Measurements from ENCODE around the gene VAMP5.
"Not testable (repeated sequence)": the region's sequence is repeated elsewhere in the genome, so short reads cannot be mapped to it uniquely, and the experiment has no call there.

VAMP5 gene

DNA sequence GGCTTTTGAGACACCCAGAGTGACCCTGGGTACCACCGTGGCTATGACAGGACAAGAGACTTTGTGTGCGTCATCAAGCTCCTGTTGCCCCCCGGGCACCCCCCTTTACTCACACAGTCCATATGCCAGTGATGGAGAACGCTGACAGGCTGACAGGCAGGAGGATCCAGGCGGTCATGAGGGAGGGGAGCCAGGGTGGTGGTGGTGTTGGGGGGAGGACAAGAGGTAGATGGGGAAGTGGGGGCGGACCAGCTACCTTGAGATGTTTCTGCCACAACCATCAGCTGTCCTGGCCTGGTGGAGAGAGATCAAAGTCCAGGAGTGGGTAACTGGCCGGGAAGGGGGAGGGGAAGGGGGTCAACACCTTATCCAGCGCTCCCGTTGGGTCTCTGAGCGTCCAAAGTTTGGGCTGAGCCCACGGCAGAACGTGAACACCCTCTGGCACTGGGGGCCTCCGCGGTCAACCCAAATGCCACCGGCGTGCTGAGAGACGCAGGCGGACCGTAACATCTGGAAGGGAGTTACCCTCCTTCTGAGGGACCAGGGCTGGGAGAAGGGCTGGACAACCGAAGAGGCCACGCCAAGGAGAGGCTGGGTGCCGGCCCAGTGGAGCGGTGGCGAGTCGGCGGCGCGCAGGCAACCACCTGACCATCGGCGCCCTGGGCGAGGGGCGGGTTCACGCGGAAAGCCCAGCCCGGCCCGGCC lies 17.7 kb downstream of the VAMP5 start:
- DNase-seq = no peak

DNA sequence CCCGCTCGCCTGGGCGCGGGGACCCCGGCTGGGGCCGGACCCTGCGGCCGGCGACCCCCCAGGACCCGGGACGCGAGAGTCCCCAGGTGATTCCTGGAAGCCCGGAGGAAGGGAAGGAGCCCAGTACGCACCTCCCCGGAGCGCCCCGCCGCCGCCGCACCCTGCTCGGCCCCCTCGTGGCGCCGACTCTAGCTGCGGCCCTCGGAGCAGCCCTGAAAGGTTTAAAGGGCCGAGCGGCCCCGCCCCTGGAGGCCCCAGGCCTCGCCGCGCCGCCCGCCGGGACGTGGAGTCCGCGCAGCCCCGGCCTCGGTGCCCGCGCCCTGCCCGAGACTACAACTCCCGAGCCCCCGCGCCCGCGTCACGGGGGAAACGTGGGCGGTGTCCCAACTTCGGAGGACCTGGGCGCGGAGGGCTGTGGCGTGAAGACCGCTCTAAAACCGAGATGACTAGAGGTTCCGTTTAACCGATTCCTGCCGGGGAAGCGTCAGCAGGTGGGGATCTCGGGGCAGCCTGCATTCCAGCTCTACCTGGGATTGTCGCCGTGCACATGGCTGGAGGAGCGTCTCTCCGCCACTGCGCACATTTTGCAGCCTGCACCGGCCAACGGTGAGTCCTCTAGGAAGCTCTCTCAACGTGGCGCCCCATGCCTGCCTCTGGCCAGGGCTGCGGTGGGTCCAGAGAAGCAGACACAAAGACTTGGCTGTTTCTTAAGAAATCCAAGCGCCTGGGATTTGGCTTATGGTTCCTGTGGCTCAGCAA lies 18.4 kb downstream of the VAMP5 start, which contains the start of gene TMEM150A:
TMEM150A (minus strand) TSS at position 223 of the 759 bp plus-strand sequence. CDS start 750 bp downstream, outside the sequence.
- peak; percentile 86 to 91 for DNase-seq

DNA sequence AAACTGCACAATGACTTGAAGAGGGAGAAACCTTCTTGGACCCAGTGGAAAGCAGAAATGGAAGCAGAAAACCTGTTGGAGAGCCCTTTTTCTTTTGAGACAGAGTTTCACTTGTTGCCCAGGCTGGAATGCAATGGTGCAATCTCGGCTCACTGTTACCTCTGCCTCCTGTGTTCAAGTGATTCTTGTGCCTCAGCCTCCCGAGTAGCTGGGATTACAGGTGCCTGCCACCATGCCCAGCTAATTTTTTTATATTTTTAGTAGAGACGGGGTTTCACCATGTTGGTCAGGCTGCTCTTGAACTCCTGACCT lies 19.9 kb downstream of the VAMP5 start:
- not testable (repeated sequence) for DNase-seq

DNA sequence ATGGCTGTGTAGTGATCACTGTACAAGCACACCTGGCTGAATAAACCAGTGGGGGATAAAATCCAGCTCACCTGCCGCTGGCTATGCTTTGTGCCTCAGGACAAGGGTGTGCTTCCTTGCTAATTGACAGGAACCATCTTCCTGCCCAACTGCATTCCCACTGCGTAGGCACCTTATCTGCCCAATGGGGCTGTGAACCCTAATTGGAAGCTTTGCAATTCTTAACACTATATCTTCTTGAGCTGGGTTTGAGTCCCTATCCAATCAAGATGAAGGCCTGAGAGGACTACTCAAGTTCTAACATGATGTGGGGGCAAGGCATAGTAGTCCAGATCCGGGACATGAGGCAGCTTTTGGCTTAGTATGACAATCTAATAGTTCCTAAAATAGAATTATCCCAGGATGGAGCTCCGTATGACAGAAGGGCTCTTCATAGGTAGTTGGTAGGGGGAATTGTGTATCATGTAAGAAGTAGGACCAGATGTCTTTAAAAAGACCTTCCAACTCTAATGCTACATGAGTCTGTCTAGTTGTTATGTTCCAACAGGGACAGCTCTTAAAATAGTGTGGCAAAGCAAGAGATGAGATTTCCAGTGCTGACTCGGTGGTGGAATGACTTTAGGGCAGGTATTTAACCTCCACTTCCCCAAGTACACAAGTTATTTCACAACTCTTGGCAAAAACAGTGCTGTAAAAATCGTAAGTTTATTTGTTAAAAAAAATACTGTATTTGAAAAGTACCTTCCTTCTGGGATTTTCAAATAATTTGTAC lies 20.5 kb downstream of the VAMP5 start:
- DNase-seq = no peak

DNA sequence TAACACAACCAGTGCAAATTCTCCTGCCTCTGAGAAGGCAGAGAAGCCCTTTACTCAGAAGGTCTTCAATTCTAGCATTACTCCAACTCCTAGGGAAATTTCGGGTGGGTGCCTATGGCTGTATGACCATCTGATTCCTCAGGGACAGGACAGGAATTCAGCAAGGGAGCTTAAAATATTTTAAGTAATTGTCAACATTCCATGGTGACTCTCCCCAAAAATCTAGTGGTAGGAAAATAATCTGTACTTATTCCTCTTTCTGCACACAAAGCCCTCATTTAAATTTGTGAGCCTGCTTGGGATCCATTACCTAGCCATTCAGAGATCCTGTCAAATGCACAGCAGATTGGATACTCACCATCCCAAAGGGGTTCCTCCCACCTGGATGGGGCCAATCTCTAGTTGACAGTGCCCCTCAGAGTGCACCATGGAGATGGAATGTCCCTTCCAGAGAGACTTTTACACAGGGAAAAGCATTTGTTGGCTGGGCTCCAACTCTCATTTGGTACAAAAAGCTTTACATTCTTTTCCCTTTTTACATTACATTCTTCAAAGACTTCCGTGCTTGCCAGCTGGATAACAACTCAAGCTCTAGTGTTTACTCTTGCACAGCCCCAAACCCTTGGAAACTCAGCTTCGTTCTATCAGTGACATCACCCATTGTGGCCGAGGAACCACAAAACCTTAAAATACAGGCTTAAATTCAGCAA lies 21.3 kb downstream of the VAMP5 start:
- no peak for DNase-seq

DNA sequence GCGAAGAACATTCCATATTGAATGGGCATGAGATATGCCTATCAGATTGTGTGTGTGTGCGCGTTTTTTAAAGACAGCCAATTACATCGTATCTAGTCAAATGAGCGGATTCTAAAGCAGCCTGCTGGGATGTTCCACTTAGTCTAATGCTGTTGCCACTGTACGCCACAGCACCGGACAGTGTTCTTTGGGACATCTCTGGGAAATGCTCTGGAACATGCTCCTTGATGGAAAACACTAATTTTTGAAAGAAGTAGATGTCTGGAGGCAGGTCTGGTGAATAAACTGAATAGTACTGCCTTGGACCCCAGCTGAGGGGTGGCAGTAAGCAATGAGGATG lies 21.9 kb downstream of the VAMP5 start:
- no peak for DNase-seq

DNA sequence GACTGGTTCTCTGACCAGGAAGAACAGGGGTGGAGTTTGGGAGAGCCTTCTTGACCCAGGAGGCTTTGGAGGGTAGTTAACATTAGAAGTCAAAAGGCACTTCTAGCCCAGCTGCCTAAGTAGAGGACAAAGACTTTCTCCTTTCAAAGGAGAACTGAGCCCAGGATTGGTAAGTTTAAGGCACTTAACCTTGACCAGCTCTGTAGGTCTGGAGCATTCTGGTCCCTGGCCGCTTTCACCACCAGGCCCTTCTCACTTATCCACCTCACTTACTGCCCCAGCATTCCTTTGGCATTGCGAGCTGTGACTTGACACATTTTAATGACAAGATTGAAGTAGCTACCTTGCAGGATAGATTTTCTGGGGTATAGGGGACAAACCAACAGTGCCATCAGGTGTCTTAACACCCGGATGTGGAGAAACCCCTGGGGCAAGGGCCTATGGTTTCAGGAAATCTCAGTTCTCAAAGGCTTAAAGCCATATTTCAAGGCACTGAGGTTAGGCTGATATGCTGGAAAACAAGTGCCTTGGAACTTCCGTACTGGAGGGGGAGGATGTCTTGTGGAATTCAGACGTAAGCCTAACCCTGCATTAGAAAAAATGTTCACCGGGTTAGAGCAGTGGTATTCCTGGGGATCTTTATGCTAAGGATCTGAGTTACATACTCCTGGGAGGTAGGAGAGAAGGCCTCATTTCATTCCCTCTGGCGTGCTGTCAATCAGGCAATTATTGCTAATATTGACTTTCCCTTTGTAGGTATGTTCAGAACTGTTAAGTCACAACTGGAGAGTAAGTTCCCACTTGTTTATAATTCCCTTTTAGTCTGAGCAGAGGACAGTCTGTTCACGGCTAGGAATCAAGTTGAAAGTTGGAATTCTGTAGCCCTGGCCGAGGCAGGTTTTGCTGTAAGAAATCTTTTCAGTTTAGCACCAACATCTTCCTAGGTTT lies 23.3 kb downstream of the VAMP5 start:
- no peak for DNase-seq

DNA sequence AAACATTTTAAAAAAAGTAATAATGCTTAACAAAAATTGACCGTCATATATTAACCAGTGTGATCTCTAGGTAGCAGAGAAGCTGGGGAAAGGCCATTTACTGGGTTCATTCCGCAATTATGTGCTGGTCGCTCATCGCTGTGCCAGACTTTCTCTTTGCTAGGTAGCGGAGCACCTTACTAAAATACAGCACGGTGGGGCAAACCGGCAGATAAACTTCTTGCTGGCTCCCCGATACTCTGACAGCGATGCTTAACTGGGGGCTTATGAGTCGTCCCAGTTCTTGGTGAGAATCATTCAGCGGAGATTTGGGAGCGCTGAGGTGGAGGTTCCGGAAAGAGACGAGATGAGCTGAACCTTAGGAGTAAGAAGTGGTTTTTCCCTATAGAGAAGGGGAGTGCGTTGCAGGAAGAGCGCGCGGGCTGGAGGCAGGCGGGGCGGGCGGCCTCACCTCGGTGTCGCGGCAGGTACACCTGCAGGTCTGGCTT lies 27.0 kb downstream of the VAMP5 start:
- DNase-seq = peak in 1 of 2 experiments; percentile 25

DNA sequence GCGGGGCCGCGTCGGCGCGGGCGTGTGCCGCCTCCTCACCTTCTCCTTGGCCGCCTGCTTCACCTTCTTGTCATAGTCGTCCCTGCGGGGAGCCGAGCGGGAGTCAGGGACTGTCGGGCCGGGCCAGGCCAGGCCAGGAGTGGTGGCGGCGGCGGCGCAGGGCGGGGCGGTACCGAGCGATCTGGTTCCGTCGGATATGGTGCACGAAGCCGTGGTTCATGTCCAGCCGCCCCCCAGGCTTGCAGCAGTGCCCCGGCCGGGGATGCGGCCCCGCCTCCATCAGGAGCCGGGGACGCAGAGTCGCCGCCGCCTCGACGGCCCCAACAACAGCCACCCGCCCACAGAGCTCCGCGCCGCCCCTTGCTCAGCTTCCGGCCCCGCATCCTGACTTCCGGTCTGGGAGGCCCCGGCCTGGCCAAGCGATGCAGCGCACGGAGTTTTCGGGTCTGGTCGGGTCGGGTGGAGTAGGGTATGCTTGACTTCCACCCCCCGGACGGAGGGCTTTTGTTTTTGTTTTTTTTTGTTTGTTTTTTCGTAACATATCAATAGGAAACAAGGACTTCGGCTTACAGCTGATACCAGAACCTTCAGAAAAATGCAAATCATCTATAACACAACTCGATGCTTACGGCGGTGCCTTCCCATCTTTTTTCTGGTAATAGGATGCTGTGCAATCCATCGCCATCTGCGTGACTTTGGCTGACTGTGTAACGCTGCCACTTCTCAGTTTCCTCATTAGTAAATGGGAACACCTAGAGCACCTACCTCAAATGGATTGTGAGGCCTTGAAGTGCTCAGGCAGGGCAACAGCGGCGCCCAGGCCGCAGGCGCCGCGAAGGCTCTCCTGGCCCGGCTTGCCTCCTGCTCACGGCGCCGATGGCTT lies 27.7 kb downstream of the VAMP5 start, which contains the start of gene C2orf68:
C2orf68 (minus strand) TSS at position 362 of the 883 bp plus-strand sequence; CDS start at position 280, 82 bp downstream.
- peak; percentile 90 to 92 for DNase-seq

DNA sequence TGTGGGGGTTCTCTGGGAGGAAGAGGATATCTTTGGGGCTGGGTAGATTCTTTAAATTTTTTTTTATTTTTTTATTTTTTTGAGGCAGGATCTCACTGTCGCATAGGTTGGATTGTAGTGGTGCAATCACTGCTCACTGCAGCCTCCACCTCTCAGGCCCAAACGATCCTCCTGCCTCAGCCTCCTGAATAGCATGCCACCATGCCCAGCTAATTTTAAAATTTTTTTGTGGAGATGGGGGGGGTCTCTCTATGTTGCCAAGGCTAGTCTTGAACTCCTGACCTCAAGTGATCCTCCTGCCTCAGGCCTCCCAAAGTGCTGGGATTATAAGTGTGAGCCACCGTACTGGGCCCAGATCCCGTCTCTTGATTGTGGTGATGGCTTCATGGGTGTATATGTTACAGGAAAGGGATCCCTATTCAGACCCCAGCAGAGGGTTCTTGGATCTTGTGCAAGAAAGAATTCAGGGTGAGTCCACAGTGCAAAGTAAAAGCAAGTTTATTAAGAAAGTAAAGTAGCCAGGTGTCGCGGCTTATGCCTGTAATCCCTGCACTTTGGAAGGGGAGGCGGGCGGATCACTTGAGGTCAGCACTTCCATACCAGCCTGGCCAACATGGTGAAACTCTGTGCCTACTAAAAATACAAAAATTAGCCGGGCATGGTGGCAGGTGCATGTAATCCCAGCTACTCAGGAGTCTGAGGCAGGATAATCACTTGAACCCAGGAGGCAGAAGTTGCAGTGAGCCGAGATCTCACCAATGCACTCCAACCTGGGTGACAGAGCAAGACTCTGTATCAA lies 29.7 kb downstream of the VAMP5 start:
- no peak for DNase-seq

DNA sequence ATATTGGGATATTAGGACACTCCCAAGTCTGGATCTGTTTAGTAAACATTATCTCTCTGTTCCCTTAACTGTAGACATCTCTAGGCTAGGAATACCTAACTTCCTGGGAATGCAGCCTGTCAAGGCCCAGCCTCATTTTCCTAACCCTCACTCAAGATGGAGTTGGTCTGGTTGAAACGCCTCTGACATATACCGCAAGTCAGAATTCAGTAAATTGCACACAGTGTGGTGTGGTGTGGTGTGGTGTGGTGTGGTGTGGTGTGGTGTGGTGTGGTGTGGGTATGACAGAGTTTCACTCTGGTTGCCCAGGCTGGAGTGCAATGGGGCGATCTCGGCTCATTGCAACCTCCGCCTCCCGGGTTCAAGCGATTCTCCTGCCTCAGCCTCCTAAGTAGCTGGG lies 30.5 kb downstream of the VAMP5 start:
- DNase-seq = not testable (repeated sequence)

DNA sequence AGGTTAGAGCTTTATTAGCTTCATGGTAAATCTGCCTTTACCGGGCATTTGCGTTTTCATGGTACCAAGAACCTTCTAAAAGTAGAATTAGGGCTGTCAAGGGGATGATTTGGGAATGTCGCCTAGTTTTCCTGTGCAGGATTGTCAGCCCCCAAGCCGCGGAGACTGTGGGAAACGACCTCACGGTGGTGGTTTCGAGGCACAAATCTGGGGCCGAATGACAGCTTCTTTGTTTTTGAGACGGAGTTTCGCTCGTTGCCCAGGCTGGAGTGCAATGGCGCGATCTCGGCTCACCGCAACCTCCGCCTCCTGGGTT lies 31.1 kb downstream of the VAMP5 start:
- DNase-seq = no peak

DNA sequence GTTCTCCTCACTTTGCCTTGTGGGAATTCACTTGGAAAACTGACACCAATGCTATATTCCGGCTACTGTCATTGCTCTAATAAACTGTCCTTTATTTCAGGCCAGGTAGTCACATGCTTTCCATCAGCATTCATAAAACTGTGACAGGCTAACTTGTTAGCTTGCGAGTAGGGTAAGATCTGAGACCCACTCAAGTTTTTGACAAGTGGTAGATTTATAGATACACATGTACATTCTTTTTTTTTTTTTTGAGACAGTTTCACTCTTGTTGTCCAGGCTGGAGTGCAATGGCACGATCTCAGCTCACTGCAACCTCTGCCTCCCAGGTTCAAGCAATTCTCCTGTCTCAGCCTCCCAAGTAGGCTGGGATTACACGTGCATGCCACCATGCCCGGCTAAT lies 33.5 kb downstream of the VAMP5 start:
- not testable (repeated sequence) for DNase-seq

DNA sequence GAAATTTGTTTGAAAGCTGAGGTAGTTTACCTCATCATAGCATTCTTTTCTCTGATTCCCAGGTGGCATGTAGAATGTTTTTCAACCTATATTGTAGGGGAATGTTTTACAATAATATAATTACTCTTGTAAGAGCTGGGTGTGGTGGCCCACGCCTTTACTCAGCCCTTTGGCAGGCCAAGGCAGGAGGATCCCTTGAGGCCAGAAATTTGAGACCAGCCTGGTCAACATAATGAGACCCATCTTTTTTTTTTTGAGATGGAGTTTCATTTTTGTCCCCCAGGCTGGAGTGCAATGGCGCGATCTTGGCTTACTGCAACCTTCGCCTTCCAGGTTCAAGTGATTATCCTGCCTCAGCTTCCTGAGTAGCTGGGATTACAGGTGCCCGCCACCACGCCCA lies 35.4 kb downstream of the VAMP5 start:
- DNase-seq = no peak

DNA sequence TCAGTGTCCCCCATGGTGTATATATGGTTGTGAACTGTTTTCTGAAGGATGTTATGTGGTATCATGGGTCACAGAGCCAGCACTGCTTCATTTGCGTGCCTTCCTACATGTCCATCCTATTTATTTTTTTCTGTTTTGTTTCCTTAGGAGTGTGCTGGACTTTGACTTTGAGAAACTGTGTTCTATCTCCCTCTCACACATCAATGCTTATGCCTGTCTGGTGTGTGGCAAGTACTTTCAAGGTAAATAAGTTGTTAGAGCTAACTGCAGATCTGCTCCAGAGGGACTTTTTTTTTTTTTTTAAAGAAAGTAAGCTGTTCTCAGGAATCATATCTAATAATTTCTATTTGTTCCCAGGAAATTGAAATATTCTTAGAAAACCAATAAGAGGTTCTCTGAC lies 37.1 kb downstream of the VAMP5 start:
- no peak for DNase-seq

DNA sequence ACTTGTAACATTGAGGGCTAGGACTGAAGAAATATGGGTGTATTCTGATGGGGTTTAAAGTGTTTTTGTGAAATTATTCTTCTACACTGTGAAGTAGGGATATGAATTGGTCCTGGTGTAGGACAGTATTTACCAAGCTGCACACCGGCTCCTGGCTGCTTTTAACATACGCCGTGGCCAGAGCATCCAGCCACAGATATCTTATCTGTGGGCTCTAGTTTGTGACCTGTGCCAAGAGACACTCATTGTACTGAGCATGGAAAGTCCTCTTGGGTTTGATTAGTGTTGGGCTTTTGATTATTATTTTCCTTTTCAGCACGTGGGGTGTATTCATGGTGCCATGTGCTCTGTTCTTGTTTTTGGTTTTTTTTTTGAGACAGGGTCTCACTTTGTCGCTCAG lies 39.8 kb downstream of the VAMP5 start:
- no peak for DNase-seq

DNA sequence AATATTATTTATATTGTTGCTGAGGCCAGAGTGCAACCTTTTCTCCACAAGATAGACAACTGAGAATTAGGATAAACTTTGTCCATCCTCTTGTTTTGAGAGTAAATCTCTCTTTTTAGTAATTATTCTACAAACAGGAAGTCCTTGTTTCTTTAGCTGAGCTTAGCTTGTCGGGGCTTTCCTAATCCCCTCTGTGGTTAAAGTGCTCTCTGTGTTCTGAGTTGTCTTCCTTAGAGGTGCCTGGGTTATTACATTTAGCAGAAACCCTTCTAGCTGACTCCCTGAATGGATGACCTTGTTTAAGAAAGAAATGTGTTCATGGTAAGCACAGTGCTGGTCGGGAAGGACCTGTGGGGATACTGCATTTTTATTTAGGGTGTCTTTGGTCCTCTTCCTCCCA lies 44.4 kb downstream of the VAMP5 start:
- no peak for DNase-seq

DNA sequence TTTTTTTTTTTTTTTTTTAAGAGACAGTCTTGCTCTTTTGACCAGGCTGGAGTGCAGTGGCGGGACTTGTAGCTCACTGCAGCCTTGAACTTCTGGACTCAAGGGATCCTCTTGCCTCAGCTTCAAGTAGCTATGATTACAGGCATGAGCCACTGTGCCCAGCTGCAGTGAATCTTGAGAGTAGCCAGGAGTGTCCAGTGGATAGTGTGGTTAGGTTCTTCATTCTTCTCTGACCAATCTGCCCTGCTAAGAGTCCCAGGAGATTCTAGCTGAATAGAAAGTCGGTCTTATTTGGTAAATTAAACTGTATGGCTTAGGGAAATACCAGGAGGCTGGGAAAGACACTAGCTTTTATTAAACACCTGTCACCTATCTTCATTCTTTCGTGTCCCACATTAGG lies 47.1 kb downstream of the VAMP5 start:
- DNase-seq = no peak

DNA sequence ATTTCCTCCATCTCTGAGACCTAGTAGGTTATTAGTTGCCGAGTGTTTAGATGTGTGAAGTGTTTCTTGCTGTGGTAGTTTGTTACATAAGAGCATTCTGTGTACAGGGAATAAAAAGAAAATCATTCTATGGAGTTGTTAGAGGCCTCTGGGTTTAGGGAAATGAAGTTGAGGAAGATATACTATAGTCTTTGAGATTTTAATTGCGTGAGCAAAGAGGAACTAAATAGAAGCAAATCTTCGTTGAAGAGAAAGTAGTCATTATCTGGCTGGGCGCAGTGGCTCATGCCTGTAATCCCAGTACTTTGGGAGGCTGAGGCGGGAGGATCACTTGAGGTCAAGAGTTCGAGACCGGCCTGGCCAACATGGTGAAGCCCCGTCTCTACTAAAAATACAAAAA lies 50.8 kb downstream of the VAMP5 start:
- no peak for DNase-seq

DNA sequence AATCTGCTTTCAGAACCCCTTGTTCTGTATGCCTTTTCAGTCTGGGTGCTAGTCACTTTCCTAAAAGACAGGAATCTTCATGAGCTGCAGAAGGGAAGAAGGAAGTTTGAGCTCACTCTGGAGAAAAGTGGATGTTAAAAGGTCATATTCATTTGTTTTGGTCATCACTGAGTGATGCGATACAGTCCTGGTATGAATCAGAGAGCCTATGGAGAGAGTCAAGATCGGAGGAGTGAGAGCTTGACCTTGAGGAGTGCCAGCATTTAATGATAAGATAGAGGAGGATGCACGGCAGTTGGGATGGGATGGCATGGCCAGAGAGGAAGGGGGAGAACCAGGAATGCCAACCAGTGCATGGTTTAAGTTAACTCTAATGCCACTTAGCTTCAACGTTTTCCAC lies 51.4 kb downstream of the VAMP5 start:
- DNase-seq = no peak
